Osteocyte (in vitro differentiated cells): ENCODE results near the gene OSBP2. TPM values are rescaled to one million over a fixed set of nuclear protein-coding genes. Genes with fewer than 3 reads are reported as not detected.
"Not testable (repeated sequence)": the region's sequence is repeated elsewhere in the genome, so short reads cannot be mapped to it uniquely, and the experiment has no call there.

Source experiments
- DNase-seq: peaks from one replicate; pipeline ENCODE4 v3.0.0; 2021; ENCODE audit warnings: mixed read lengths; ENCODE audit not compliant: unreplicated experiment; ENCODE audit errors: extremely low spot score
- H3K27ac Mint-ChIP-seq: one replicate; pipeline ENCODE4 v1.8.0; 2021; ENCODE audit warnings: mild to moderate bottlenecking, mixed read lengths; ENCODE audit not compliant: unreplicated experiment
- H3K27me3 Mint-ChIP-seq: one replicate; pipeline ENCODE4 v1.8.0; 2021; ENCODE audit warnings: mixed read lengths; ENCODE audit not compliant: unreplicated experiment
- H3K36me3 Mint-ChIP-seq: one replicate; pipeline ENCODE4 v1.8.0; 2021; ENCODE audit warnings: mixed read lengths; ENCODE audit not compliant: unreplicated experiment
- H3K4me1 Mint-ChIP-seq: one replicate; pipeline ENCODE4 v1.8.0; 2021; ENCODE audit warnings: mixed read lengths; ENCODE audit not compliant: unreplicated experiment
- H3K4me3 Mint-ChIP-seq: one replicate; pipeline ENCODE4 v1.8.0; 2021; ENCODE audit warnings: mild to moderate bottlenecking, moderate library complexity, mixed read lengths; ENCODE audit not compliant: unreplicated experiment
- H3K9me3 Mint-ChIP-seq: one replicate; pipeline ENCODE4 v1.8.0; 2021; ENCODE audit warnings: mixed read lengths; ENCODE audit not compliant: unreplicated experiment
- total RNA-seq: library from RNA; stranded (reverse); gene quantifications from 2 replicates; pipeline ENCODE4 v1.2.1, GENCODE V29; 2021
- TF ChIP-seq, protein P1 (sequence below): fragments of 200-600 bp; sonication (generic); IDR thresholded peaks from 2 replicates; pipeline ENCODE4 v1.5.0; 2021; ENCODE audit warnings: antibody characterized with exemption, mild to moderate bottlenecking, moderate library complexity

Gene OSBP2
- total RNA-seq, 1 donor from 2014 or later: 3.8 TPM

DNA sequence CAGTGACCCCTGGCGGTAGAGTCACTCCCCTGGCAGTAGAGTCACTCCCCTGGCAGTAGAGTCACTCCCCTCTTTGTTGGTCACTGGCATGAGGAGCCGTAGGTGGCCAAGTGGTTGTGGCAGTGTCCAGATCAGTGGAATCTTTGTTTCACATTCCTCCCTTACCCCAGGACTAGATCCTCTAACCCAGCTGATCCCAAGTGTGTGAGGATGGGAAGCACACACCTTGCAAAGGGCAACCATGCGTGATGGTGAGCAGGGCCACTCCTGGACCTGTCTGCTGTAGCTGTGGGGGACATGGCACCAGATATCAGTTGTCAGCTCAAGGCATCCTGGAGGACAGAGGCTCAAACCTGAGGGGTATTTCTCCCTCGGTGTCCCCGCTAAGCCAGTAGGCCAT lies 37.8 kb downstream of the OSBP2 start:
- H3K36me3 Mint-ChIP-seq: peaks cover 7% of the 10 kb centered on the region
- H3K9me3 Mint-ChIP-seq: no peaks in the 10 kb centered on the region
- no peak overlapping the region for H3K27ac Mint-ChIP-seq
- no peaks in the 10 kb centered on the region for H3K27me3 Mint-ChIP-seq
- TF ChIP-seq, protein P1, sequence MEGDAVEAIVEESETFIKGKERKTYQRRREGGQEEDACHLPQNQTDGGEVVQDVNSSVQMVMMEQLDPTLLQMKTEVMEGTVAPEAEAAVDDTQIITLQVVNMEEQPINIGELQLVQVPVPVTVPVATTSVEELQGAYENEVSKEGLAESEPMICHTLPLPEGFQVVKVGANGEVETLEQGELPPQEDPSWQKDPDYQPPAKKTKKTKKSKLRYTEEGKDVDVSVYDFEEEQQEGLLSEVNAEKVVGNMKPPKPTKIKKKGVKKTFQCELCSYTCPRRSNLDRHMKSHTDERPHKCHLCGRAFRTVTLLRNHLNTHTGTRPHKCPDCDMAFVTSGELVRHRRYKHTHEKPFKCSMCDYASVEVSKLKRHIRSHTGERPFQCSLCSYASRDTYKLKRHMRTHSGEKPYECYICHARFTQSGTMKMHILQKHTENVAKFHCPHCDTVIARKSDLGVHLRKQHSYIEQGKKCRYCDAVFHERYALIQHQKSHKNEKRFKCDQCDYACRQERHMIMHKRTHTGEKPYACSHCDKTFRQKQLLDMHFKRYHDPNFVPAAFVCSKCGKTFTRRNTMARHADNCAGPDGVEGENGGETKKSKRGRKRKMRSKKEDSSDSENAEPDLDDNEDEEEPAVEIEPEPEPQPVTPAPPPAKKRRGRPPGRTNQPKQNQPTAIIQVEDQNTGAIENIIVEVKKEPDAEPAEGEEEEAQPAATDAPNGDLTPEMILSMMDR: no peak
- no peak for DNase-seq
- no peak overlapping the region for H3K4me3 Mint-ChIP-seq
- H3K4me1 Mint-ChIP-seq: peaks cover 4% of the 10 kb centered on the region

DNA sequence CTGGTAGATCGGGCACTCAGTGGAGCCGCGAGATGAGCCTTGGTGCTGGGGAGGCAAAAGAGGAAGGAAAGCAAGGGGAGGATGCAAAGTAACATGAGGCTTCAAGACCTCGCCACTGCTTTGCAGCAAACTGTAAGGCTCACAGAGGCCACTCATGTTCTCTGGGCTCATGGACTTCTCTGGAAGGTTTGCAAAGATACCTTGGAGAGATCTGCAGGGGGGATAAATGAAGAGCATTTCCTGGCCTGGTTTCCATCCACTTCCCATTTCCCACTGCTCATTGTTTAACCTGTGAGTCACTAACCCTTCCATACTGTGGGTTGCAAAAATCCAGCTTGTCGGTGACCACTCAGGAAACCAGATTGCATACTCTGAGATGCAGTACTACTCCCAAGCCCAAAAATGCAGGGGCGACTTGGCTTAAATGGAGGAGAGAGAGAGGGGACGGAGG lies 38.5 kb downstream of the OSBP2 start:
- H3K9me3 Mint-ChIP-seq: no peaks in the 10 kb centered on the region
- peaks cover 4% of the 10 kb centered on the region for H3K4me1 Mint-ChIP-seq
- H3K27me3 Mint-ChIP-seq: no peaks in the 10 kb centered on the region
- no peak overlapping the region for H3K4me3 Mint-ChIP-seq
- no peak overlapping the region for H3K27ac Mint-ChIP-seq
- no peak for DNase-seq
- TF ChIP-seq, protein P1: no peak
- H3K36me3 Mint-ChIP-seq: peaks cover 7% of the 10 kb centered on the region

DNA sequence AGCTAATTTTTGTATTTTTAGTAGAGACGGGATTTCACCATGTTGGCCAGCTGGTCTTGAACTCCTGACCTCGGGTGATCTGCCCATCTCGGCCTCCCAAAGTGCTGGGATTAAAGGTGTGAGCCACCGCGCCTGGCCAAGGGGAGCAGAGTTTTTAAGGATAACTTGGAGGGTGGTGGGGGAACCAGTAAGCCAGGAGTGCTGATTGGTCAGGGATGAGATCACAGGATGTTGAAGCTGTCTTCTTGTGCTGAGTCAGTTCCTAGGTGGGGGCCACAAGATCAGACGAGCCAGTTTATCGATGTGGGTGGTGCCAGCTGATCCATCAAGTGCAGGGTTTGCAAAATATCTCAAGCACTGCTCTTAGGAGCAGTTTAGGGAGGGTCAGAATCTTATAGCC lies 45.3 kb downstream of the OSBP2 start:
- not testable (repeated sequence) for H3K9me3 Mint-ChIP-seq, H3K27me3 Mint-ChIP-seq, H3K36me3 Mint-ChIP-seq, H3K27ac Mint-ChIP-seq, DNase-seq, H3K4me3 Mint-ChIP-seq, H3K4me1 Mint-ChIP-seq

DNA sequence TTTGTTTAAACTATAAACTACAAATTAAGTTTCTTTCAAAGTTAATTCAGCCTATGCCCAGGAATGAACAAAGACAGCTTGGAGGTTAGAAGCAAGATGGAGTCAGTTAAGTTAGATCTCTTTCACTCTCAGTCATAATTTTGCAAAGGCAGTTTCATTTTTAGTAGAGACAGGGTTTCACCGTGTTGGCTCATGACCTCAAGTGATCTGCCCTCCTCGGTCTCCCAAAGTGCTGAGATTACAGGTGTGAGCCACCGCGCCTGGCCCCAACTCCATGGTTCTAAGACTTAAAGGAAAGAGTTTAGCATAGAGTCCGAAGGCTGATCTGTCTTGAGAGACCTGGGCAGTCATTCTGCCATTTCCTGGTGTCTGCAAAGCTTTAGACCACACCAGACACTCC lies 45.8 kb downstream of the OSBP2 start:
- not testable (repeated sequence) for H3K9me3 Mint-ChIP-seq, DNase-seq, H3K4me1 Mint-ChIP-seq, H3K27ac Mint-ChIP-seq, H3K36me3 Mint-ChIP-seq, H3K4me3 Mint-ChIP-seq, H3K27me3 Mint-ChIP-seq

DNA sequence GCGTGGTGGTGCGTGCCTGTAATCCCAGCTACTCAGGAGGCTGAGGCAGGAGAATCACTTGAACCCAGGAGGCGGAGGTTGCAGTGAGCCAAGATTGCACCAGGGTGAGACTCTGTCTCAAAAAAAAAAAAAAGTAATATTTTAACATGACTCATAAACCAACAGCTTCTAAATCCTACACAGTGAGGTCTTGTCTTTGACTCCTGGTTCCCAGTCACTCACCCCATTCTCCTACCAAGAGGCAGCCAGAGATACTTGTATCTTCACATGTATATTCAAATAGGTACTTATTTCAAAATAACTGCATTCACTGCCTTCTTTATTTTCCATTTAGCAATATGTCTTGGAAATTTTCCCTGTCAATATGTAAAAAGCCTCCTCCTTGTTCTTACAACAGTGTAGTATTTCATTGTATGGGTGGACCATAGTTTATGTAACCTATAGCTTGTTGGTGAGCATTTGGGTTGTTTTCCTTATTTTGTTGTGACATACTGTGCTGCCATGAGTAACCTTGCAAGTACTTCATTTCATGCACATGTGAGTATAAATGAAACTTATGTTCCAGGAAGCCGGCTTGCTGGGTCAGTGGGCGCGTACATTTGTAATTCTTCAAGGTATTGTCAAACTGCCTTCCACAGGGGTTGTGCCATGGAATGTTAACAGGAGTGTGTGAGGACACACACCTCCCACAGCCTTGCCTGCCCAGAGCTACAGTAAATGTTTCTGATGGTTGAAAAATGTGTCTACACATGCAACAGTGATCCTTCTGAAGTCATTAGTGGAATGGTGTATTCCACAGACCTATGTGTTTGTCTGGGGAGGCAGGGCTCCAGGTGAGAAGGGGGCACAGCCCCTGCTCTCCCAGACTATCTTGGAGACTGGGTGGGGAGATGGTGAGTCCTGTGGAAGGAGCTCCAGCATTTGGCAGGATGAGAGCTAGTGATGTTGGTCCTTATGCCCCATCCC lies 47.9 kb downstream of the OSBP2 start:
- H3K4me1 Mint-ChIP-seq: no peaks in the 10 kb centered on the region
- H3K36me3 Mint-ChIP-seq: no peaks in the 10 kb centered on the region
- H3K9me3 Mint-ChIP-seq: no peaks in the 10 kb centered on the region
- no peak for DNase-seq
- H3K27me3 Mint-ChIP-seq: no peaks in the 10 kb centered on the region
- H3K27ac Mint-ChIP-seq: no peak overlapping the region
- TF ChIP-seq, protein P1: no peak
- no peak overlapping the region for H3K4me3 Mint-ChIP-seq

DNA sequence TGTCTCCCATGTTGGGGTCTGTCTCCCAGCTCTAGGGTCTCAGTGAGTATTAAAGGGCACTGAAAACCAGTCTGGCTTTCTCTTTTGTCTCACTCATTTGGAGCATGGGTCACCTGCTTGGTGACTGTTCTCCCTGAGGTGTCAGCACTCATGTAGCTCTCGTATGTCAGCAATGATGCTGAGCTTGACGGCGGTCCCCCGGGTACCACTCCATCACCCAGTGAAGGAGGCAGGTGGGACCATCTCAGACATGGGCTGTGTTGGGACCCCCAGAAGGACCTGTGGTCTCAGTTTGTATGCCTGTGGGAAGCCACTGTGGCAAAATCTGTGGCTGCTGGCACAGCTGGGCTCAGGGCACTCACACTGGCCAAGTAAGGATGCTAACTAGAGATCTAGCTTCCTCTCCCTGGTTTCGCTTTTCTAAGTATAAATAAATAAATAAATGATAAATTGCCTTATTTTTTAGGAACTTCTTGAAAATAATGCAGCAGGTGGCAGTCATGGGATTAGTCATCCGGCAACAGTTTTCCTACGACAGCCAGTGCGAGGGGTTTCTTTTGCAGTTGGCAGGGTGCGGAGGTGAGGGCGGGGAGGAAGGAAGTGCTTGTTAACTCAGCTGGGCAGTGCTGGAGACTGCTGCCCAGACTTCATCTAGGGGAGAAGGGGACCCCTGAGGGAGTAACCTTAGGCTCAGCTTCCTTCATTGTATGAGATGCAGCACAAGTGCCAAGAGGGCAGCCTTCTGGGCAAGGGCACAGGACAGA lies 48.8 kb downstream of the OSBP2 start:
- no peak overlapping the region for H3K4me3 Mint-ChIP-seq
- no peaks in the 10 kb centered on the region for H3K9me3 Mint-ChIP-seq
- no peaks in the 10 kb centered on the region for H3K4me1 Mint-ChIP-seq
- H3K27ac Mint-ChIP-seq: no peak overlapping the region
- no peaks in the 10 kb centered on the region for H3K27me3 Mint-ChIP-seq
- DNase-seq: no peak
- TF ChIP-seq, protein P1: no peak
- no peaks in the 10 kb centered on the region for H3K36me3 Mint-ChIP-seq
